ENCODE data around the gene RIPK4. TPM values are rescaled to one million over a fixed set of nuclear protein-coding genes. Genes with fewer than 3 reads are reported as not detected.

The RIPK4 gene
- total RNA-seq, 1 donor from 2014 or later, result 1.8 TPM

GRCh38 chr21:41804381-41804780 is 37.5 kb upstream of the RIPK4 start:
- Mint-ChIP-seq H3K4me1 (ENCODE audit: low read depth, unreplicated experiment) (no peaks in the 10 kb centered on the region), H3K9me3 (ENCODE audit: unreplicated experiment) (peaks cover 2% of the 10 kb centered on the region), H3K27ac (ENCODE audit: unreplicated experiment) (no peak overlapping the region), H3K4me3 (ENCODE audit: unreplicated experiment) (no peak overlapping the region), H3K36me3 (ENCODE audit: low read depth, unreplicated experiment) (peaks cover 26% of the 10 kb centered on the region), H3K27me3 (ENCODE audit: low read depth, unreplicated experiment) (no peaks in the 10 kb centered on the region)
- Histone ChIP-seq H4K20me1 (ENCODE audit: insufficient read depth, low read length) (peaks cover 10% of the 10 kb centered on the region), H3K9ac (ENCODE audit: low read length) (no peak overlapping the region), H3K27ac (ENCODE audit: low read depth, low read length) (no peak overlapping the region), H3K4me3 (ENCODE audit: insufficient read depth, low read depth, low read length) (no peak overlapping the region), H2AFZ (ENCODE audit: low read depth, low read length) (no peak overlapping the region), H3K9me3 (ENCODE audit: insufficient read depth, low read depth, low read length) (no peaks in the 10 kb centered on the region), H3K4me2 (ENCODE audit: low read length) (no peak overlapping the region), H3K36me3 (ENCODE audit: insufficient read depth, low read length) (peaks cover 2% of the 10 kb centered on the region), H3K27me3 (ENCODE audit: insufficient read depth, low read length) (no peaks in the 10 kb centered on the region), H3K79me2 (ENCODE audit: insufficient read depth, low read length) (no peaks in the 10 kb centered on the region), H3K4me1 (ENCODE audit: insufficient read depth, low read length) (peaks cover 4% of the 10 kb centered on the region)
- TF ChIP-seq, protein P1, sequence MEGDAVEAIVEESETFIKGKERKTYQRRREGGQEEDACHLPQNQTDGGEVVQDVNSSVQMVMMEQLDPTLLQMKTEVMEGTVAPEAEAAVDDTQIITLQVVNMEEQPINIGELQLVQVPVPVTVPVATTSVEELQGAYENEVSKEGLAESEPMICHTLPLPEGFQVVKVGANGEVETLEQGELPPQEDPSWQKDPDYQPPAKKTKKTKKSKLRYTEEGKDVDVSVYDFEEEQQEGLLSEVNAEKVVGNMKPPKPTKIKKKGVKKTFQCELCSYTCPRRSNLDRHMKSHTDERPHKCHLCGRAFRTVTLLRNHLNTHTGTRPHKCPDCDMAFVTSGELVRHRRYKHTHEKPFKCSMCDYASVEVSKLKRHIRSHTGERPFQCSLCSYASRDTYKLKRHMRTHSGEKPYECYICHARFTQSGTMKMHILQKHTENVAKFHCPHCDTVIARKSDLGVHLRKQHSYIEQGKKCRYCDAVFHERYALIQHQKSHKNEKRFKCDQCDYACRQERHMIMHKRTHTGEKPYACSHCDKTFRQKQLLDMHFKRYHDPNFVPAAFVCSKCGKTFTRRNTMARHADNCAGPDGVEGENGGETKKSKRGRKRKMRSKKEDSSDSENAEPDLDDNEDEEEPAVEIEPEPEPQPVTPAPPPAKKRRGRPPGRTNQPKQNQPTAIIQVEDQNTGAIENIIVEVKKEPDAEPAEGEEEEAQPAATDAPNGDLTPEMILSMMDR (IDR thresholded peaks at IDR 0.05; ENCODE audit: insufficient read depth, low read depth, low read length), result no peak
- no peak for TF ChIP-seq EZH2 (IDR thresholded peaks at IDR 0.05; ENCODE audit: insufficient read depth, low read length)
- FAIRE-seq, result no peak
- no peak for DNase-seq (ENCODE audit: low read depth)

GRCh38 chr21:41803316-41803715 is 36.5 kb upstream of the RIPK4 start:
- Histone ChIP-seq H3K27me3 (ENCODE audit: insufficient read depth, low read length) (no peaks in the 10 kb centered on the region), H3K27ac (ENCODE audit: low read depth, low read length) (no peak overlapping the region), H3K9ac (ENCODE audit: low read length) (no peak overlapping the region), H3K4me2 (ENCODE audit: low read length) (no peak overlapping the region), H3K9me3 (ENCODE audit: insufficient read depth, low read depth, low read length) (no peaks in the 10 kb centered on the region), H3K36me3 (ENCODE audit: insufficient read depth, low read length) (peaks cover 2% of the 10 kb centered on the region), H4K20me1 (ENCODE audit: insufficient read depth, low read length) (peaks cover 10% of the 10 kb centered on the region), H3K4me1 (ENCODE audit: insufficient read depth, low read length) (peaks cover 4% of the 10 kb centered on the region), H3K79me2 (ENCODE audit: insufficient read depth, low read length) (no peaks in the 10 kb centered on the region), H2AFZ (ENCODE audit: low read depth, low read length) (no peak overlapping the region), H3K4me3 (ENCODE audit: insufficient read depth, low read depth, low read length) (no peak overlapping the region)
- Mint-ChIP-seq H3K4me3 (ENCODE audit: unreplicated experiment) (no peak overlapping the region), H3K27me3 (ENCODE audit: low read depth, unreplicated experiment) (no peaks in the 10 kb centered on the region), H3K36me3 (ENCODE audit: low read depth, unreplicated experiment) (peaks cover 26% of the 10 kb centered on the region), H3K9me3 (ENCODE audit: unreplicated experiment) (peaks cover 2% of the 10 kb centered on the region), H3K4me1 (ENCODE audit: low read depth, unreplicated experiment) (no peaks in the 10 kb centered on the region), H3K27ac (ENCODE audit: unreplicated experiment) (no peak overlapping the region)
- no peak for DNase-seq (ENCODE audit: low read depth)
- no peak for TF ChIP-seq EZH2 (IDR thresholded peaks at IDR 0.05; ENCODE audit: insufficient read depth, low read length)
- TF ChIP-seq, protein P1 (IDR thresholded peaks at IDR 0.05; ENCODE audit: insufficient read depth, low read depth, low read length), result no peak
- no peak for FAIRE-seq

GRCh38 chr21:41802684-41803083 is 35.8 kb upstream of the RIPK4 start:
- Histone ChIP-seq H3K9me3 (ENCODE audit: insufficient read depth, low read depth, low read length) (no peaks in the 10 kb centered on the region), H2AFZ (ENCODE audit: low read depth, low read length) (no peak overlapping the region), H3K36me3 (ENCODE audit: insufficient read depth, low read length) (peaks cover 2% of the 10 kb centered on the region), H3K4me2 (ENCODE audit: low read length) (no peak overlapping the region), H3K27ac (ENCODE audit: low read depth, low read length) (no peak overlapping the region), H3K9ac (ENCODE audit: low read length) (no peak overlapping the region), H3K79me2 (ENCODE audit: insufficient read depth, low read length) (no peaks in the 10 kb centered on the region), H3K4me3 (ENCODE audit: insufficient read depth, low read depth, low read length) (no peak overlapping the region), H4K20me1 (ENCODE audit: insufficient read depth, low read length) (peaks cover 10% of the 10 kb centered on the region), H3K4me1 (ENCODE audit: insufficient read depth, low read length) (peaks cover 4% of the 10 kb centered on the region), H3K27me3 (ENCODE audit: insufficient read depth, low read length) (no peaks in the 10 kb centered on the region)
- peaks cover 2% of the 10 kb centered on the region for H3K9me3 Mint-ChIP-seq (ENCODE audit: unreplicated experiment)
- H3K36me3 Mint-ChIP-seq (ENCODE audit: low read depth, unreplicated experiment), result peaks cover 27% of the 10 kb centered on the region
- DNase-seq (ENCODE audit: low read depth) (peak; percentile 38), FAIRE-seq (no peak)
- no peaks in the 10 kb centered on the region for H3K4me1 Mint-ChIP-seq (ENCODE audit: low read depth, unreplicated experiment)
- H3K4me3 Mint-ChIP-seq (ENCODE audit: unreplicated experiment), result no peak overlapping the region
- no peak for TF ChIP-seq EZH2 (IDR thresholded peaks at IDR 0.05; ENCODE audit: insufficient read depth, low read length)
- TF ChIP-seq, protein P1 (IDR thresholded peaks at IDR 0.05; ENCODE audit: insufficient read depth, low read depth, low read length), result no peak
- H3K27me3 Mint-ChIP-seq (ENCODE audit: low read depth, unreplicated experiment), result no peaks in the 10 kb centered on the region
- H3K27ac Mint-ChIP-seq (ENCODE audit: unreplicated experiment), result no peak overlapping the region
